Measurements from ENCODE around the gene UST. TPM values are rescaled to one million over a fixed set of nuclear protein-coding genes. Genes with fewer than 3 reads are reported as not detected.

Gene UST
- total RNA-seq, 2 experiments from 2014 or later: 1.4 to 4.1 TPM

DNA sequence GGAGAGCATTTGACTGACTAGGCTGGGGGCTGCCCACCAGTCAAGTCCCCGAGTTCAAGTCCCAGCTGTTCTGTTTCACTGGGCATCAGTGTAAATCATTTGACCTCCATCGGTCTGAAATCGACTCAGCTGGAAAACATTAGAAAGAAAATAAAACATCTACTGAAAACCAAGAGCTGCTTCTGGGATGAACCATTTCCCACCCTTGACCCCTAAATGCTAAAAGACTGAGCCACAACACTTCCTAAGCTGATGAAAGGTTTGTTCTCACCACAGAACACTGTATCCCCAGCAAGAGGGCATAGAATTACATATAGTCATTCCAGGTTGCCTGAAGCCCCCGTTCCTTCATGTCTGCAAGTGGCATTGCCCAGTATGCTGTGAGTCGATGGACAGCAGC lies 333.7 kb downstream of the UST start:
- ChIA-PET POLR2A (interaction anchor here (0.5 to 1.4 kb wide), 5 partner anchors 9 to 336 kb away, joined by 3 read pairs; no protein-coding TSS in a partner anchor), CTCF (ENCODE audit: unreplicated experiment) (interaction anchor here (1.1 to 1.4 kb wide), 2 partner anchors 110 to 351 kb away, joined by 3 to 7 read pairs; no protein-coding TSS in a partner anchor)
- Histone ChIP-seq H3K9me3 (ENCODE audit: low read length) (no peaks in the 10 kb centered on the region), H3K36me3 (ENCODE audit: insufficient read depth, low read length) (no peaks in the 10 kb centered on the region), H3K9me2 (ENCODE audit: insufficient read depth, low read length) (no peaks in the 10 kb centered on the region), H3K79me2 (ENCODE audit: insufficient read depth, low read depth, low read length) (no peaks in the 10 kb centered on the region), H3K4me2 (ENCODE audit: low read length) (no peak overlapping the region), H4K20me1 (ENCODE audit: insufficient read depth, low read length) (no peaks in the 10 kb centered on the region), H3K4me1 (ENCODE audit: insufficient read depth, low read length, poor library complexity, severe bottlenecking) (no peaks in the 10 kb centered on the region), H2AFZ (ENCODE audit: low read length) (no peak overlapping the region), H3K27ac (ENCODE audit: low read depth, low read length, poor library complexity, severe bottlenecking) (no peak overlapping the region), H3K4me3 (ENCODE audit: low read depth, low read length, poor library complexity, severe bottlenecking) (no peak overlapping the region)
- BruUV-seq (replicated peaks): no TSS peak
- intact Hi-C loops (cut with micrococcal nuclease; ENCODE audit: unreplicated experiment): loop anchor here (5.0 kb wide), 2 partner anchors 112 to 237 kb away; partner anchors contain the start of gene TAB2
- TF ChIP-seq, protein P1, sequence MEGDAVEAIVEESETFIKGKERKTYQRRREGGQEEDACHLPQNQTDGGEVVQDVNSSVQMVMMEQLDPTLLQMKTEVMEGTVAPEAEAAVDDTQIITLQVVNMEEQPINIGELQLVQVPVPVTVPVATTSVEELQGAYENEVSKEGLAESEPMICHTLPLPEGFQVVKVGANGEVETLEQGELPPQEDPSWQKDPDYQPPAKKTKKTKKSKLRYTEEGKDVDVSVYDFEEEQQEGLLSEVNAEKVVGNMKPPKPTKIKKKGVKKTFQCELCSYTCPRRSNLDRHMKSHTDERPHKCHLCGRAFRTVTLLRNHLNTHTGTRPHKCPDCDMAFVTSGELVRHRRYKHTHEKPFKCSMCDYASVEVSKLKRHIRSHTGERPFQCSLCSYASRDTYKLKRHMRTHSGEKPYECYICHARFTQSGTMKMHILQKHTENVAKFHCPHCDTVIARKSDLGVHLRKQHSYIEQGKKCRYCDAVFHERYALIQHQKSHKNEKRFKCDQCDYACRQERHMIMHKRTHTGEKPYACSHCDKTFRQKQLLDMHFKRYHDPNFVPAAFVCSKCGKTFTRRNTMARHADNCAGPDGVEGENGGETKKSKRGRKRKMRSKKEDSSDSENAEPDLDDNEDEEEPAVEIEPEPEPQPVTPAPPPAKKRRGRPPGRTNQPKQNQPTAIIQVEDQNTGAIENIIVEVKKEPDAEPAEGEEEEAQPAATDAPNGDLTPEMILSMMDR (conservative IDR thresholded peaks at IDR 0.05; ENCODE audit: low read length): no peak
- no peak for TF ChIP-seq EZH2phosphoT487 (IDR thresholded peaks at IDR 0.05; ENCODE audit: borderline replicate concordance, low read depth, low read length)
- no peak for DNase-seq (ENCODE audit: low spot score)

GRCh38 chr6:149081281-149081680 lies 334.5 kb downstream of the UST start:
- Histone ChIP-seq H3K79me2 (ENCODE audit: insufficient read depth, low read depth, low read length) (no peaks in the 10 kb centered on the region), H3K4me2 (ENCODE audit: low read length) (no peak overlapping the region), H2AFZ (ENCODE audit: low read length) (no peak overlapping the region), H4K20me1 (ENCODE audit: insufficient read depth, low read length) (no peaks in the 10 kb centered on the region), H3K4me1 (ENCODE audit: insufficient read depth, low read length, poor library complexity, severe bottlenecking) (no peaks in the 10 kb centered on the region), H3K27ac (ENCODE audit: low read depth, low read length, poor library complexity, severe bottlenecking) (no peak overlapping the region), H3K9me2 (ENCODE audit: insufficient read depth, low read length) (no peaks in the 10 kb centered on the region), H3K9me3 (ENCODE audit: low read length) (no peaks in the 10 kb centered on the region), H3K36me3 (ENCODE audit: insufficient read depth, low read length) (no peaks in the 10 kb centered on the region), H3K4me3 (ENCODE audit: low read depth, low read length, poor library complexity, severe bottlenecking) (no peak overlapping the region)
- CTCF ChIA-PET (ENCODE audit: unreplicated experiment): interaction anchor here (1.4 kb wide), 1 partner anchor 351 kb away, joined by 7 read pairs; no protein-coding TSS in a partner anchor
- TF ChIP-seq, protein P1 (conservative IDR thresholded peaks at IDR 0.05; ENCODE audit: low read length): no peak
- TF ChIP-seq EZH2phosphoT487 (IDR thresholded peaks at IDR 0.05; ENCODE audit: borderline replicate concordance, low read depth, low read length): no peak
- intact Hi-C loops (cut with micrococcal nuclease; ENCODE audit: unreplicated experiment): loop anchor here (5.0 kb wide), 2 partner anchors 111 to 236 kb away; partner anchors contain the start of gene TAB2
- no peak for DNase-seq (ENCODE audit: low spot score)
- POLR2A ChIA-PET: interaction anchor here (0.5 to 0.9 kb wide), 3 partner anchors 15 to 481 kb away, joined by 3 read pairs; no protein-coding TSS in a partner anchor
- BruUV-seq (replicated peaks): no TSS peak

DNA sequence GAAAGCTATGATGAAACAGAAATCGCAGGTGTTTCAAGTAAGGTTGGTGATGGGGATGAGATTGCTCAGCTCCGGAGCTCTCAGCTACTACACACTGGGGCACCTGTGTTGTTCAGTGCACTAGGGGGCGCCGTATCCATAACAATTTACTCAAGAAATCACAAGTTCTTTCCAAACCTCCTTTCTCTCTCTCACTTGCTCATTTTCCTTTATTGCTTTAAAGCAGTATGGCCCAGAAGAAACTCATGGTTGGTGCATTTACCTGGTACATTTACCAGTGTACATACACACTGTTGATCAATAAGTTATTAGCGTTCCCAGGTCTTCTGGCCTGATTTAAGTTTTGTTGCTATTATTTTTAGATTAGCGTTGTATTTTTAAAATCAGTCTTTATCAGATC lies 335.5 kb downstream of the UST start:
- ChIA-PET POLR2A (interaction anchor here (0.8 kb wide), 1 partner anchor 341 kb away, joined by 3 read pairs; no protein-coding TSS in a partner anchor), CTCF (ENCODE audit: unreplicated experiment) (interaction anchor here (1.0 kb wide), 1 partner anchor 344 kb away, joined by 3 read pairs; no protein-coding TSS in a partner anchor)
- no peak overlapping the region for H3K4me2 ChIP-seq (ENCODE audit: low read length)
- H3K79me2 ChIP-seq (ENCODE audit: insufficient read depth, low read depth, low read length): no peaks in the 10 kb centered on the region
- no peaks in the 10 kb centered on the region for H3K9me3 ChIP-seq (ENCODE audit: low read length)
- no TSS peak for BruUV-seq (replicated peaks)
- H4K20me1 ChIP-seq (ENCODE audit: insufficient read depth, low read length): no peaks in the 10 kb centered on the region
- peak; percentile 77 for DNase-seq (ENCODE audit: low spot score)
- H2AFZ ChIP-seq (ENCODE audit: low read length): no peak overlapping the region
- H3K9me2 ChIP-seq (ENCODE audit: insufficient read depth, low read length): no peaks in the 10 kb centered on the region
- TF ChIP-seq EZH2phosphoT487 (IDR thresholded peaks at IDR 0.05; ENCODE audit: borderline replicate concordance, low read depth, low read length): no peak
- TF ChIP-seq, protein P1 (conservative IDR thresholded peaks at IDR 0.05; ENCODE audit: low read length): peak; percentile 86
- intact Hi-C loops (cut with micrococcal nuclease; ENCODE audit: unreplicated experiment): loop anchor here (1.0 to 5.0 kb wide), 5 partner anchors 53 to 434 kb away; partner anchors contain the start of gene TAB2
- no peak overlapping the region for H3K4me3 ChIP-seq (ENCODE audit: low read depth, low read length, poor library complexity, severe bottlenecking)
- no peak overlapping the region for H3K27ac ChIP-seq (ENCODE audit: low read depth, low read length, poor library complexity, severe bottlenecking)
- H3K36me3 ChIP-seq (ENCODE audit: insufficient read depth, low read length): no peaks in the 10 kb centered on the region
- no peaks in the 10 kb centered on the region for H3K4me1 ChIP-seq (ENCODE audit: insufficient read depth, low read length, poor library complexity, severe bottlenecking)

Measured in OCI-LY7 (cell line).